Type B pancreatic cell (in vitro differentiated cells): ENCODE measurements around the gene FAM149A. TPM values are rescaled to one million over a fixed set of nuclear protein-coding genes. Genes with fewer than 3 reads are reported as not detected.

Experiments used
- DNase-seq: peaks from one replicate; pipeline ENCODE4 v3.0.0; 2021; ENCODE audit warnings: mixed read lengths; ENCODE audit not compliant: unreplicated experiment; ENCODE audit errors: extremely low spot score
- H3K27ac Mint-ChIP-seq: 2 replicates; pipeline ENCODE4 v1.8.0; 2021; ENCODE audit warnings: mild to moderate bottlenecking, mixed read lengths
- H3K27me3 Mint-ChIP-seq: 2 replicates; pipeline ENCODE4 v1.8.0; 2021; ENCODE audit warnings: mixed read lengths
- H3K36me3 Mint-ChIP-seq: 2 replicates; pipeline ENCODE4 v1.8.0; 2021; ENCODE audit warnings: mixed read lengths
- H3K4me1 Mint-ChIP-seq: one replicate; pipeline ENCODE4 v1.8.0; 2021; ENCODE audit warnings: mixed read lengths; ENCODE audit not compliant: unreplicated experiment
- H3K4me3 Mint-ChIP-seq: 2 replicates; pipeline ENCODE4 v1.8.0; 2021; ENCODE audit warnings: mild to moderate bottlenecking, mixed read lengths
- H3K9me3 Mint-ChIP-seq: 2 replicates; pipeline ENCODE4 v1.8.0; 2021; ENCODE audit warnings: mixed read lengths
- total RNA-seq: library from RNA; stranded (reverse); gene quantifications from 2 replicates; pipeline ENCODE4 v1.2.1, GENCODE V29; 2021; ENCODE audit warnings: low replicate concordance
- TF ChIP-seq, protein P1 (sequence below): fragments of 200-600 bp; sonication (generic); conservative IDR thresholded peaks from 2 replicates; pipeline ENCODE4 v1.5.0; 2021; ENCODE audit warnings: antibody characterized with exemption, mild to moderate bottlenecking

The FAM149A gene
- total RNA-seq, 1 donor from 2014 or later: 9.3 TPM

- H3K27ac Mint-ChIP-seq: no peak overlapping the region
- H3K27me3 Mint-ChIP-seq: no peaks in the 10 kb centered on the region
- H3K4me3 Mint-ChIP-seq: no peak overlapping the region
- H3K4me1 Mint-ChIP-seq: no peaks in the 10 kb centered on the region
- TF ChIP-seq, protein P1, sequence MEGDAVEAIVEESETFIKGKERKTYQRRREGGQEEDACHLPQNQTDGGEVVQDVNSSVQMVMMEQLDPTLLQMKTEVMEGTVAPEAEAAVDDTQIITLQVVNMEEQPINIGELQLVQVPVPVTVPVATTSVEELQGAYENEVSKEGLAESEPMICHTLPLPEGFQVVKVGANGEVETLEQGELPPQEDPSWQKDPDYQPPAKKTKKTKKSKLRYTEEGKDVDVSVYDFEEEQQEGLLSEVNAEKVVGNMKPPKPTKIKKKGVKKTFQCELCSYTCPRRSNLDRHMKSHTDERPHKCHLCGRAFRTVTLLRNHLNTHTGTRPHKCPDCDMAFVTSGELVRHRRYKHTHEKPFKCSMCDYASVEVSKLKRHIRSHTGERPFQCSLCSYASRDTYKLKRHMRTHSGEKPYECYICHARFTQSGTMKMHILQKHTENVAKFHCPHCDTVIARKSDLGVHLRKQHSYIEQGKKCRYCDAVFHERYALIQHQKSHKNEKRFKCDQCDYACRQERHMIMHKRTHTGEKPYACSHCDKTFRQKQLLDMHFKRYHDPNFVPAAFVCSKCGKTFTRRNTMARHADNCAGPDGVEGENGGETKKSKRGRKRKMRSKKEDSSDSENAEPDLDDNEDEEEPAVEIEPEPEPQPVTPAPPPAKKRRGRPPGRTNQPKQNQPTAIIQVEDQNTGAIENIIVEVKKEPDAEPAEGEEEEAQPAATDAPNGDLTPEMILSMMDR: no peak
- peaks cover 3% of the 10 kb centered on the region for H3K36me3 Mint-ChIP-seq
- no peaks in the 10 kb centered on the region for H3K9me3 Mint-ChIP-seq
- DNase-seq: no peak
Measured at GRCh38 chr4:186172546-186172945, 68.0 kb downstream of the FAM149A start.

DNA sequence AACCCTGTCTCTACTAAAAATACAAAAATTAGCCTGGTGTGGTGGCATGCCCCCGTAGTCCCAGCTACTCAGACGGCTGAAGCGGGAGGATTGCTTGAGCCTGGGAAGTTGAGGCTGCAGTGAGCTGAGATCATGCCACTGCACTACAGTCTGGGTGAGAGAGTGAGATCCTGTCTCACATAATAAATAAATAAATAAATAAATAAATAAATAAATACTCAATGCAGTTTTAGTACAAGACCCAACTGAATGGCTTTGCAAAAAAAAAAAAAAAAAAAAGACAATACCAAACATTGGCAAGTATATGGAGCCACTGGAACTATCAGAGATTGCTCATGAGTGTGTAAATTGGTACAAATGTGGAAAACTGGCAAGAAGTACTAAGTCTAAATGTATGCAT is 83.6 kb downstream of the FAM149A start:
- Mint-ChIP-seq H3K9me3 (no peaks in the 10 kb centered on the region), H3K4me1 (peaks cover 14% of the 10 kb centered on the region), H3K27ac (no peak overlapping the region), H3K4me3 (no peak overlapping the region), H3K27me3 (peaks cover 25% of the 10 kb centered on the region), H3K36me3 (no peaks in the 10 kb centered on the region)
- TF ChIP-seq, protein P1: no peak
- DNase-seq: no peak

DNA sequence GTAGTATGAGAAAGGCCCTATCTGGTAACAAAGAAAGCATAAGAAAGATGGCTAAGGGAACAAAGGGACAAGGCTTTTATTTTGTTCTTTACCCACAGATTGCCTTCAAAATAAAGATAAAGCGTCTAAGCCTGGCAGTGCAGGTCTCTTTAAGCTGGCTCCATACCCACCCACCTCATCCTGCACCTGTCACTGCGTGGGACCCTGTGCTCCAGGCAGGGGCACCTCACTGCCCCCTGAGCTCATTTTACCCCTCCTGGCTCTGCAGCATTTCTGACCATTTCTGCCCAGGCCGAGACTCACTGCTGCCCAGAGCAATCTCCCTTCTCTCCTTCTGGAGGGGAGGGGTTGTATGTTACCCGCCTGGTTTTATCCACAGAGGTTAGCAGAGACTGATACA is 85.2 kb downstream of the FAM149A start:
- peaks cover 21% of the 10 kb centered on the region for H3K27me3 Mint-ChIP-seq
- peaks cover 16% of the 10 kb centered on the region for H3K4me1 Mint-ChIP-seq
- peak overlapping the region; percentile 89 for H3K4me3 Mint-ChIP-seq
- no peaks in the 10 kb centered on the region for H3K36me3 Mint-ChIP-seq
- TF ChIP-seq, protein P1: no peak
- no peak for DNase-seq
- H3K9me3 Mint-ChIP-seq: no peaks in the 10 kb centered on the region
- peak overlapping the region; percentile 67 for H3K27ac Mint-ChIP-seq

GRCh38 chr4:186190581-186191199 is 86.2 kb downstream of the FAM149A start:
- Mint-ChIP-seq H3K36me3 (peaks cover 3% of the 10 kb centered on the region), H3K9me3 (no peaks in the 10 kb centered on the region), H3K27me3 (peaks cover 12% of the 10 kb centered on the region), H3K4me3 (peak overlapping the region; percentile 89), H3K4me1 (peaks cover 16% of the 10 kb centered on the region), H3K27ac (peak overlapping the region; percentile 67)
- TF ChIP-seq, protein P1: peak; percentile 27
- no peak for DNase-seq

DNA sequence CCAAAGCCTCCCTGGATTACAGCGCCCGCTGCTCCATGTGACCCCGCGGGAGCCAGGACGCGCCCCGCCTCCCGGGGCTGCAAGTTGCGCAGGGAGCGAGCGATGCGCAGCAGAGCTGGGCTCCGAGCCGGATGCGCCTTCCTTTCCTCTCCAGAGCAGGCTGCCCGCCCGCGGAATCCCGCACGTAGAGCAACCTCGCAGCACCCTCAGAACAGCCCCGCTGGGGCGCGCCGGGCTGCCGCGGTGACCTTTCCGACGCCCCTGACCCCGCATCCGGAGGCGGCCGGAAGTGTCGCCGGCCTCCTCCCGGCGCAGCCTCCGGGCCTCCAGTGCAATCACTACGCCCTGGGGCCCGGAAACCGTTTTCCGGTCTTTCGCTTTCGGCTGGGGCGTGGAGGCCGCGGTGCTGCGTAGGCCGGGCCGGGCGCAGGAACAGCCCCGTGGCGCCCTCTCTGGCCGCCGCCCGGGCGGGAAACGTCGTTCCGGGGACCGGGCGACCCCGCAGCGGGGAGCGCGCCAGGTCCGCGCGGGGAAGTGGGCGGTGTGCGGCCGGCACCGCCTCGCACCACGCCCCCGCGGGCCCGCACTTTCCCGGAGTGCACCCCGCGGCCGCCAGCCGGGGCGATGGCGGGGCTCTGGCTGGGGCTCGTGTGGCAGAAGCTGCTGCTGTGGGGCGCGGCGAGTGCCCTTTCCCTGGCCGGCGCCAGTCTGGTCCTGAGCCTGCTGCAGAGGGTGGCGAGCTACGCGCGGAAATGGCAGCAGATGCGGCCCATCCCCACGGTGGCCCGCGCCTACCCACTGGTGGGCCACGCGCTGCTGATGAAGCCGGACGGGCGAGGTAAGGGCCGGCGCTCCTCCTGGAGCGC is 86.9 kb downstream of the FAM149A start, which contains the start of gene CYP4V2:
TSS of gene CYP4V2 (plus strand) at position 368 of the 866 bp plus-strand sequence. CDS start at position 625, 257 bp downstream.
- Mint-ChIP-seq H3K27me3 (peaks cover 12% of the 10 kb centered on the region), H3K4me3 (peak within 1 kb of the TSS; percentile 92), H3K36me3 (peaks cover 4% of the 10 kb centered on the region), H3K4me1 (peaks cover 16% of the 10 kb centered on the region), H3K27ac (peak within 1 kb of the TSS; percentile 83), H3K9me3 (no peaks in the 10 kb centered on the region)
- DNase-seq: peak; percentile 80
- TF ChIP-seq, protein P1: peak; percentile 49
